ENCODE data around the gene ETS1. TPM values are rescaled to one million over a fixed set of nuclear protein-coding genes. Genes with fewer than 3 reads are reported as not detected.

Gene ETS1
- total RNA-seq, 2 donors from 2014 or later, result 34.3 to 36.4 TPM

DNA sequence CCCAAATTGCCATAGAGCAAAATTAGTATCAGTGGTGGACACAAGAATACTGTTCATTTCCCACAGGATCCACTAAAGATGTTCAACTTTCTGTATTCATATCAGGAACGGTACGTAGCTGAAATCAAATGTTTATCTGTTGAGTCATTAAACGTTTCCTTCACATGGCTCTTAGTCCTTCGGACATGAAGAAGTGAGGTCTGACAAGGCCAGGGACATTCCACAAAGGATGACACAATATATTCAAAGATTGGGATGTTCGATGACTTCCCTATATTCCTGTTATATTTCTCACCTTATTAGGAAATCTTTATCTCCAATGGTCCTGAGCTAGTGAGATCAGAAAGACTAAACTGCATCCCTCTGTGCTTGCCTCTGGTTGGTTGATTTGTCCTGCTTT is 129.0 kb downstream of the ETS1 start:
- H3K27me3 Mint-ChIP-seq (ENCODE audit: insufficient read depth), result no peaks in the 10 kb centered on the region
- Histone ChIP-seq H3K4me1 (ENCODE audit: control insufficient read depth, insufficient read depth, low read length) (no peaks in the 10 kb centered on the region), H3K36me3 (ENCODE audit: control insufficient read depth, insufficient read depth, low read length) (peaks cover 60% of the 10 kb centered on the region), H3K9me3 (ENCODE audit: control insufficient read depth, low read length) (no peaks in the 10 kb centered on the region), H3K27me3 (ENCODE audit: control insufficient read depth, insufficient read depth, low read length, poor library complexity, severe bottlenecking) (no peaks in the 10 kb centered on the region), H3K27ac (ENCODE audit: low read depth, low read length) (no peak overlapping the region), H3K9ac (ENCODE audit: extremely low read depth, low read length, poor library complexity, severe bottlenecking) (no peak overlapping the region), H3K4me3 (ENCODE audit: low read length) (no peak overlapping the region)
- H3K27ac Mint-ChIP-seq, result no peak overlapping the region
- peaks cover 15% of the 10 kb centered on the region for H3K4me1 Mint-ChIP-seq
- DNase-seq, result no peak
- H3K4me3 Mint-ChIP-seq, result no peak overlapping the region
- peaks cover 32% of the 10 kb centered on the region for H3K36me3 Mint-ChIP-seq (ENCODE audit: low read depth)
- TF ChIP-seq CTCF (conservative IDR thresholded peaks at IDR 0.05), result no peak
- no peaks in the 10 kb centered on the region for H3K9me3 Mint-ChIP-seq
- WGBS, 2 experiments (ENCODE audit: insufficient coverage in 1 of 2, insufficient read length in 1 of 2), result 96% methylated on average over 5 of the region's 5 CpGs

GRCh38 chr11:128457874-128458273 is 129.5 kb downstream of the ETS1 start:
- Mint-ChIP-seq H3K4me1 (peaks cover 10% of the 10 kb centered on the region), H3K9me3 (no peaks in the 10 kb centered on the region), H3K27me3 (ENCODE audit: insufficient read depth) (no peaks in the 10 kb centered on the region), H3K4me3 (no peak overlapping the region), H3K27ac (no peak overlapping the region), H3K36me3 (ENCODE audit: low read depth) (peaks cover 31% of the 10 kb centered on the region)
- no peak overlapping the region for H3K27ac ChIP-seq (ENCODE audit: low read depth, low read length)
- H3K9ac ChIP-seq (ENCODE audit: extremely low read depth, low read length, poor library complexity, severe bottlenecking), result no peak overlapping the region
- no peaks in the 10 kb centered on the region for H3K4me1 ChIP-seq (ENCODE audit: control insufficient read depth, insufficient read depth, low read length)
- WGBS, 2 experiments (ENCODE audit: insufficient coverage in 1 of 2, insufficient read length in 1 of 2), result 92 to 100% methylated on average over 3 of the region's 3 CpGs
- H3K27me3 ChIP-seq (ENCODE audit: control insufficient read depth, insufficient read depth, low read length, poor library complexity, severe bottlenecking), result no peaks in the 10 kb centered on the region
- no peak for DNase-seq
- peaks cover 59% of the 10 kb centered on the region for H3K36me3 ChIP-seq (ENCODE audit: control insufficient read depth, insufficient read depth, low read length)
- H3K9me3 ChIP-seq (ENCODE audit: control insufficient read depth, low read length), result no peaks in the 10 kb centered on the region
- TF ChIP-seq CTCF (conservative IDR thresholded peaks at IDR 0.05), result no peak
- no peak overlapping the region for H3K4me3 ChIP-seq (ENCODE audit: low read length)

DNA sequence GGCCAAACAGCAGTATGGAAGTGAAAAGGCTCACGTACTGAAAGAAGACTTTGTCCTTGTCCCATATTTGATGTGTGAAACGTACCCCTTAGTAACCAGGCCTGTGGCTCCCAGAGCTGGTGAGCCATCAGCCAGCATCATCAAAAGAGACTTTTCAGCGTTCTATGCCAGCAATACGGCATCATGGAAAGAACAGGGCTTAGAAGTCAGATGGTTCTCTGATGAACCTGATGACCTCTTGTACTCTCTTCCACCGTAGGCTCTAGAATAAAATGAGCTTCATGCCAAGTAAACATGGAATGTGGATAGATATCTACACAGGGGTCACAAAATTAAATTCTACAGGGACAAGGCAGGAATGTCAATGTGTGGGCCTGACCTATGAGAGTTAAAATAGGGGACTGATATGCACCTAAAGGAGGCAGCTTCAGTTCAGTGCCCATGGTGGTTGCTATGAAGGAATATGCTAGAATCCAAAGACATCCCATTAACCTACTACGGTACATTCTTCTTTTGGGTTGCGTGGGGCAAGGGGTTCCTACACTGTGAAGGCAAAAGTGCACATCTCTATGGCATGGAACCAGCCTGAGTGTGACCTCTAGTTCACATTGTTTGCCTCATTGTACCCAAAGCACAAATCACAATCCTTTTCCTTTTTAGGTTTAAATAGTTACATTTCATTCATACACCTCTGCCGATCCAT is 130.6 kb downstream of the ETS1 start:
- no peak overlapping the region for H3K4me3 Mint-ChIP-seq
- 96 to 100% methylated on average over 6 to 8 of the region's 8 CpGs for WGBS, 2 experiments (ENCODE audit: insufficient coverage in 1 of 2, insufficient read length in 1 of 2)
- H3K4me1 Mint-ChIP-seq, result peaks cover 7% of the 10 kb centered on the region
- no peaks in the 10 kb centered on the region for H3K9me3 Mint-ChIP-seq
- no peaks in the 10 kb centered on the region for H3K27me3 Mint-ChIP-seq (ENCODE audit: insufficient read depth)
- Histone ChIP-seq H3K27me3 (ENCODE audit: control insufficient read depth, insufficient read depth, low read length, poor library complexity, severe bottlenecking) (no peaks in the 10 kb centered on the region), H3K36me3 (ENCODE audit: control insufficient read depth, insufficient read depth, low read length) (peaks cover 48% of the 10 kb centered on the region), H3K4me3 (ENCODE audit: low read length) (no peak overlapping the region), H3K27ac (ENCODE audit: low read depth, low read length) (no peak overlapping the region), H3K4me1 (ENCODE audit: control insufficient read depth, insufficient read depth, low read length) (no peaks in the 10 kb centered on the region), H3K9ac (ENCODE audit: extremely low read depth, low read length, poor library complexity, severe bottlenecking) (no peak overlapping the region), H3K9me3 (ENCODE audit: control insufficient read depth, low read length) (no peaks in the 10 kb centered on the region)
- TF ChIP-seq CTCF (conservative IDR thresholded peaks at IDR 0.05), result no peak
- H3K27ac Mint-ChIP-seq, result no peak overlapping the region
- peaks cover 19% of the 10 kb centered on the region for H3K36me3 Mint-ChIP-seq (ENCODE audit: low read depth)
- no peak for DNase-seq
